ENCODE measurements around the gene NKAIN4. TPM values are rescaled to one million over a fixed set of nuclear protein-coding genes. Genes with fewer than 3 reads are reported as not detected.

The NKAIN4 gene
- total RNA-seq, 2 donors from 2014 or later = not detected

DNA sequence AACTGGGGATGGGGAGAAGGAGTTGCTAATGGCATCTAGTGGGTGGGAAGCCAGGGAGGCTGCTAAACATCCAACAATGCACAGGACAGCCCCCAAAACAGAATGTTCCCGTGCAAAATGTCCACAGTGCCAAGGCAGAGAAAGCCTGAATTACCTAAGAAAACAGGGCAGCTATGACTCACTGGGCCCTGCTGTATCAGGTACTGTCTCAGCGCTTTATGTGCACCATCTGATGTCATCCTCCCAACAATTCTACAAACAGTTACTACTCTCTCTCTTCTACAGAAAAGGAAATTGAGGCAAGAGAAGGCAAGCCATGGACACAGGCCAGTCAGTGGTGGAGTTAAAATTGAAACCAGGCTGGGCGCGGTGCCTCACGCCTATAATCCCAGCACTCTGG, 41.5 kb downstream of the NKAIN4 start:
- Histone ChIP-seq H3K4me1 (ENCODE audit: control insufficient read depth in 1 of 2, low read depth in 2 of 2) (peaks cover 16 to 49% of the 10 kb centered on the region in 2 donors), H3K9me3 (no peaks in the 10 kb centered on the region), H3K4me3 (no peak overlapping the region), H3K36me3 (peaks cover 36% of the 10 kb centered on the region), H3K27me3 (replicated peaks; ENCODE audit: insufficient read depth) (no peaks in the 10 kb centered on the region), H3K27ac (no peak overlapping the region)
- TF ChIP-seq, protein P1, sequence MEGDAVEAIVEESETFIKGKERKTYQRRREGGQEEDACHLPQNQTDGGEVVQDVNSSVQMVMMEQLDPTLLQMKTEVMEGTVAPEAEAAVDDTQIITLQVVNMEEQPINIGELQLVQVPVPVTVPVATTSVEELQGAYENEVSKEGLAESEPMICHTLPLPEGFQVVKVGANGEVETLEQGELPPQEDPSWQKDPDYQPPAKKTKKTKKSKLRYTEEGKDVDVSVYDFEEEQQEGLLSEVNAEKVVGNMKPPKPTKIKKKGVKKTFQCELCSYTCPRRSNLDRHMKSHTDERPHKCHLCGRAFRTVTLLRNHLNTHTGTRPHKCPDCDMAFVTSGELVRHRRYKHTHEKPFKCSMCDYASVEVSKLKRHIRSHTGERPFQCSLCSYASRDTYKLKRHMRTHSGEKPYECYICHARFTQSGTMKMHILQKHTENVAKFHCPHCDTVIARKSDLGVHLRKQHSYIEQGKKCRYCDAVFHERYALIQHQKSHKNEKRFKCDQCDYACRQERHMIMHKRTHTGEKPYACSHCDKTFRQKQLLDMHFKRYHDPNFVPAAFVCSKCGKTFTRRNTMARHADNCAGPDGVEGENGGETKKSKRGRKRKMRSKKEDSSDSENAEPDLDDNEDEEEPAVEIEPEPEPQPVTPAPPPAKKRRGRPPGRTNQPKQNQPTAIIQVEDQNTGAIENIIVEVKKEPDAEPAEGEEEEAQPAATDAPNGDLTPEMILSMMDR (IDR thresholded peaks at IDR 0.05) = no peak
- no peak for DNase-seq (ENCODE audit: low spot score)
- no peak for ATAC-seq (ENCODE audit: insufficient number of reproducible peaks, low FRiP score, low read depth)

DNA sequence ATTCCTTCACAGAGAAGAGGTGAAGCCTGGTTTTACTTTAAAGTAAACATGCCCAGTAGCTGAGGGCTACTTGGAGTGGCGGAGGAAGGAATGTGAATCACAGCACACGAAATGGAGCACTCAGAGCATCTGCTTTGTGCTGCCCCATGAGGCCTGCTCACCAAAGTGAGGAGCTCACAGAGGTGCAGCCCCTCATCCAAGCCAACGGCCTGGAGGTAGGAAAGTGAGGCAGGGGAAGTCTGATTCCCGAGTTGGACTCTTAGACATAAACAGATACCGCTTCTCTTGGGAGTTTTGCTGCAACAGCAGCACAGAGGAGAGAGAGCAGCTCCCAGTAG, 41.9 kb downstream of the NKAIN4 start:
- Histone ChIP-seq H3K36me3 (peaks cover 39% of the 10 kb centered on the region), H3K4me3 (no peak overlapping the region), H3K4me1 (ENCODE audit: control insufficient read depth in 1 of 2, low read depth in 2 of 2) (peaks cover 16 to 49% of the 10 kb centered on the region in 2 donors), H3K9me3 (no peaks in the 10 kb centered on the region), H3K27ac (no peak overlapping the region), H3K27me3 (replicated peaks; ENCODE audit: insufficient read depth) (no peaks in the 10 kb centered on the region)
- DNase-seq (ENCODE audit: low spot score) (no peak), ATAC-seq (ENCODE audit: insufficient number of reproducible peaks, low FRiP score, low read depth) (no peak)
- TF ChIP-seq, protein P1 (IDR thresholded peaks at IDR 0.05) = no peak

DNA sequence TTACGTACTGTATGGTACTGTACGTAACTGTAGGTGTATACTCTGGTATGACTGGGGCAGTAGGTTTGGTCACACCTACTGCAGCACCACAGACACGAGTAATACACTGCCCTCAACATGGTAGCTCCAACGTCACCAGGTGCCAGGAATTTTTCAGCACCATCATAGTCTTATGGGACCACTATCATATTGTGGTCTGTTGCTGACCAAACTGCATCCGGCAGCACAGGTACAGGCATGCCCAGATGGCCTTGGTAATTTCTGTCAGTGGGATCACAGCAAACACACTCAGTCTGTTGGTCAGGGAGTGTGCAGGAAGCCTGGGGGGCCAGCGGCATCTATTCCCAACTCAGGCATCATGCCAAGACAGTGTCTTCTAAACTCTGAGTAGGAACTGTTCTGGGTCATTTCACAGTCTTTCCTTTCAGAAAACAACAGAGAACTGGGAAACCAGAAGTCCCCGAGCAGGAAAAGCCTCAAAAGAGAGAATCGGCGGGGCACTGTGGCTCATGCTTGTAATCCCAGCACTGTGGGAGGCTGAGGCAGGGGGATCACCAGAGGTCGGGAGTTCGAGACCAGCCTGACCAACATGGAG, 44.2 kb downstream of the NKAIN4 start:
- TF ChIP-seq, protein P1 (IDR thresholded peaks at IDR 0.05) = no peak
- H3K27ac ChIP-seq = no peak overlapping the region
- H3K36me3 ChIP-seq = peaks cover 44% of the 10 kb centered on the region
- no peaks in the 10 kb centered on the region for H3K9me3 ChIP-seq
- DNase-seq (ENCODE audit: low spot score) (no peak), ATAC-seq (ENCODE audit: insufficient number of reproducible peaks, low FRiP score, low read depth) (no peak)
- peaks cover 11 to 45% of the 10 kb centered on the region in 2 donors for H3K4me1 ChIP-seq (ENCODE audit: control insufficient read depth in 1 of 2, low read depth in 2 of 2)
- no peaks in the 10 kb centered on the region for H3K27me3 ChIP-seq (replicated peaks; ENCODE audit: insufficient read depth)
- H3K4me3 ChIP-seq = no peak overlapping the region

DNA sequence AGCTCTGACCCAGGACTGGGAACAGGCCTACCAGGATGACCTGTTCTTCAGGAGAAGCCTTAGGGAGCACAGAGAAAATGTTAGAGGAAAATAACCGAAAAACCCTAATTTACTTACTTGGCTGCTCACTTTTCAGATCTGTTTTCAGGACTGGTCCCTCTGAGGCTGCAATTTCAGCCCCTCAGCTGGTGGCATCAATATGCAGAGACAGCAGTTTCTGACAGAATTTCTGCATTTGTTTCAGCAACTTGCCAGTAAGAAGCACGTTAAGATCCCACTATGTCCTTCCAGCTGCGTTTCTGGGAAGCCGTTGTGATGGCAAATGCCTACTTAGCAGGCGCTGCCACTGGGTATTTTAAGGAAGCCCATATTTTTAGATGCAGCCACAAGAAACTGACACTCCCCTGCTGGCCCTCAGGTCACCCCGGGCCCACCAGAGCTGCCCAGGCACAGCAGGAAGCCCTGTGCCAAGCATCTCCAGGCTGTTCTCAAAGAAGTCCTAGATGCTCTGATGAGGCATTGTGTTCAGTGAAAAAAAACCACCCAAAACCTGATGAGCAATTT, 45.8 kb downstream of the NKAIN4 start:
- Histone ChIP-seq H3K27me3 (replicated peaks; ENCODE audit: insufficient read depth) (no peaks in the 10 kb centered on the region), H3K4me3 (no peak overlapping the region), H3K27ac (no peak overlapping the region), H3K4me1 (ENCODE audit: control insufficient read depth in 1 of 2, low read depth in 2 of 2) (peaks cover 3 to 29% of the 10 kb centered on the region in 2 donors), H3K36me3 (peaks cover 55% of the 10 kb centered on the region), H3K9me3 (no peaks in the 10 kb centered on the region)
- ATAC-seq (ENCODE audit: insufficient number of reproducible peaks, low FRiP score, low read depth) (no peak), DNase-seq (ENCODE audit: low spot score) (no peak)
- TF ChIP-seq, protein P1 (IDR thresholded peaks at IDR 0.05) = no peak

DNA sequence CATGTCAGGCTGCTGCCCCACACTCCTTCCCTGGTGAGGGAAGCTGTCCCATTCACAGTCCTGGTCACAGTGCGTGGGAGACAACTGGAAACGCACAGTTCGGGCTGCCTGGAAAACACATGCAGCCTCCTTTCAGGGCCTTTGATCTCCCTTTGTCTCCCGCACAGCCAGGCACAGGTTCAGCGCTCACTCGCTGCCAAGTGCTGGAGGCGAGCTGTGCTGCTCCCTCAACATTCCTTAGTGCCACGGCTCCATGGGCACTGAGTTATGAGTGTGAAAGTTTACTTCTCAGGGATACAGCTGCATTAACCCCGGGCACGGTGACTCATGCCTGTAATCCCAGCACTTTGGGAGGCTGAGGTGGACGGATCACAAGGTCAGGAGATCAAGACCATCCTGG, 47.4 kb downstream of the NKAIN4 start:
- Histone ChIP-seq H3K27ac (no peak overlapping the region), H3K36me3 (peaks cover 57% of the 10 kb centered on the region), H3K4me1 (ENCODE audit: control insufficient read depth in 1 of 2, low read depth in 2 of 2) (peaks cover 3 to 17% of the 10 kb centered on the region in 2 donors), H3K27me3 (replicated peaks; ENCODE audit: insufficient read depth) (no peaks in the 10 kb centered on the region), H3K9me3 (no peaks in the 10 kb centered on the region), H3K4me3 (no peak overlapping the region)
- DNase-seq (ENCODE audit: low spot score) (no peak), ATAC-seq (ENCODE audit: insufficient number of reproducible peaks, low FRiP score, low read depth) (no peak)
- TF ChIP-seq, protein P1 (IDR thresholded peaks at IDR 0.05) = no peak
